Measurements from ENCODE around the gene GABARAPL2.

GABARAPL2 gene

GRCh38 chr16:75617121-75617520 lies 50.9 kb downstream of the GABARAPL2 start:
- TF ChIP-seq CTCF (IDR thresholded peaks at IDR 0.05; ENCODE audit: low read depth, low read length) = no peak
- no peaks in the 10 kb centered on the region for H3K9me3 ChIP-seq (ENCODE audit: severe bottlenecking)
- peaks cover 52% of the 10 kb centered on the region for H3K36me3 ChIP-seq
- no peaks in the 10 kb centered on the region for H3K27me3 ChIP-seq (ENCODE audit: insufficient read depth, low read depth, severe bottlenecking)
- H3K27ac ChIP-seq = no peak overlapping the region
- no peak for DNase-seq
- no peak overlapping the region for H3K4me3 ChIP-seq (ENCODE audit: low read depth, low read length)

DNA sequence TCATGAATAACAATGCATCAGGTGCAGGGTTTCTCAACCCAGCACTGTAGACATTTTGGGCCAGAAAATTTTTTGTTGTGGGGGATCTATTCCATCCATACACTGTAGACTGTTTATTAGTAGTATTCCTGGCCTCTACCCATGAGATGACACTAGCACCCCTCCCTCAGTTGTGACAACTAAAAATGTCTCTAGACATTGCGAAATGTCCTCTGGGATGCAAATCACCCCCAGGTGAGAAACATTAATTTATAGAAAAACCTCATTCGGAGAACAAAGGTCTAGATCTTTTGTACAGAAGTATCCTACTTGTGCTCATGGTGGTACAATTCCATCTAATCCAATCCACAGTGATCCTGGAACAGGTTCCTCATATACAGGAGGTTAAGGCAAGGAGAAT lies 52.6 kb downstream of the GABARAPL2 start:
- Histone ChIP-seq H3K27me3 (ENCODE audit: insufficient read depth, low read depth, severe bottlenecking) (no peaks in the 10 kb centered on the region), H3K4me3 (ENCODE audit: low read depth, low read length) (no peak overlapping the region), H3K9me3 (ENCODE audit: severe bottlenecking) (no peaks in the 10 kb centered on the region), H3K27ac (no peak overlapping the region), H3K36me3 (peaks cover 38% of the 10 kb centered on the region)
- TF ChIP-seq CTCF (IDR thresholded peaks at IDR 0.05; ENCODE audit: low read depth, low read length) = no peak
- no peak for DNase-seq

DNA sequence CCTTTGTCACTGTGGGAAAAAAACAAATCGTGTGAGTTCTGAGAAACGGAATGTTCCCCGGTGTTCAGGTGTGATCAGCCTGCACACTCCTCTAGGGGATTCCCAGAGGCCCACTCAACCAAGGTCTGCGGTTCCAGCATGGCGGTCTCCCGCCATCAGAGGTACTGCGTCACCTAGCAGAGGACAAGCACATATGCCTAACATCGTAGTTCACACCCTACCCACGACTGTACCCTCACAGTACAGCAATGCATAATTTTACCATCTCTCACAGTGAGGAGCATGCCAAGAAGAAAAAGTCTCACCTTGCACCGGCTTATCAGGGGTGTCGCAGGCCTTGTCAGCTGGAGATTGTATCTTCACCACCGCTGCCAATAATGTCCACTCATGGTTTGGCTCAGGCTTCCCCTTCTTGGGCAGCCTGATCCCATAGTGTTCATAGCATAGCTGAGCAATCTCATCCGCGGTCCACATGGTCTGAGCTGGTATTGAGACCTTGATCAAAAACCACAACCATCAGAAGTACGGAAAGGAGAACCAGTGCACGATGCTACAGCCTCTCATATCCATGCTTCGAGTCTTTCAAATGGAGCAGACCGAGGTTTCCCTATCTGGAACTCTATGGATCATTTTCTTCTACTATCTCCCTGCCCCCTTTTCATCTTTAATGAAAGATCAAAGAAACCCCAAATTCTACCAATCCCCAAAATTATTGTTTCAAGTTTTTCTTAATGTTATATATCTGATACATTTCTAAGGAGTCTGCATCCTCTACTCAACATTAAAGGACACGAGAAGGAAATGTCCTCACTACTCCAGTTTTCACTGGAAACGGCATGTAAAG lies 54.4 kb downstream of the GABARAPL2 start:
- Histone ChIP-seq H3K4me3 (ENCODE audit: low read depth, low read length) (no peak overlapping the region), H3K9me3 (ENCODE audit: severe bottlenecking) (no peaks in the 10 kb centered on the region), H3K27me3 (ENCODE audit: insufficient read depth, low read depth, severe bottlenecking) (no peaks in the 10 kb centered on the region), H3K27ac (no peak overlapping the region), H3K36me3 (peaks cover 34% of the 10 kb centered on the region)
- TF ChIP-seq CTCF (IDR thresholded peaks at IDR 0.05; ENCODE audit: low read depth, low read length) = no peak
- no peak for DNase-seq

- Histone ChIP-seq H3K9me3 (ENCODE audit: severe bottlenecking) (no peaks in the 10 kb centered on the region), H3K27me3 (ENCODE audit: insufficient read depth, low read depth, severe bottlenecking) (no peaks in the 10 kb centered on the region), H3K27ac (no peak overlapping the region), H3K4me3 (ENCODE audit: low read depth, low read length) (no peak overlapping the region), H3K36me3 (peaks cover 37% of the 10 kb centered on the region)
- peak; percentile 48 for TF ChIP-seq CTCF (IDR thresholded peaks at IDR 0.05; ENCODE audit: low read depth, low read length)
- DNase-seq = no peak
Measured at GRCh38 chr16:75621170-75621477, 54.9 kb downstream of the GABARAPL2 start.

- no peaks in the 10 kb centered on the region for H3K27me3 ChIP-seq (ENCODE audit: insufficient read depth, low read depth, severe bottlenecking)
- TF ChIP-seq CTCF (IDR thresholded peaks at IDR 0.05; ENCODE audit: low read depth, low read length) = no peak
- peak within 1 kb of the TSS; percentile 83 for H3K4me3 ChIP-seq (ENCODE audit: low read depth, low read length)
- H3K9me3 ChIP-seq (ENCODE audit: severe bottlenecking) = no peaks in the 10 kb centered on the region
- peaks cover 44% of the 10 kb centered on the region for H3K36me3 ChIP-seq
- peak; percentile 97 for DNase-seq
- H3K27ac ChIP-seq = peak within 1 kb of the TSS; percentile 86
Measured at GRCh38 chr16:75622761-75623605, 56.8 kb downstream of the GABARAPL2 start, which contains the start of gene ADAT1. Gene ADAT1, minus strand, starts transcription at chr16:75623281. Its CDS starts 2,482 bp downstream, at chr16:75620799.

All from WERI-Rb-1 (cell line).